HG02943 (cell line): ENCODE results near the gene LAIR2.
"Not testable (repeated sequence)": the region's sequence is repeated elsewhere in the genome, so short reads cannot be mapped to it uniquely, and the experiment has no call there.

Experiments
- ATAC-seq: cut with Tn5 transposase; IDR thresholded peaks from one replicate; pipeline ENCODE4 v1.9.1; 2021; ENCODE audit warnings: mild to moderate bottlenecking, low read depth, moderate library complexity; ENCODE audit not compliant: unreplicated experiment

The LAIR2 gene

GRCh38 chr19:54492568-54492967 is 10.1 kb upstream of the LAIR2 start:
- no peak for ATAC-seq

- not testable (repeated sequence) for ATAC-seq
These were observed 9.6 kb upstream of the LAIR2 start for GRCh38 chr19:54493056-54493455.

GRCh38 chr19:54493967-54494585 is 8.6 kb upstream of the LAIR2 start:
- no peak for ATAC-seq

GRCh38 chr19:54495284-54495683 is 7.3 kb upstream of the LAIR2 start:
- not testable (repeated sequence) for ATAC-seq

GRCh38 chr19:54497747-54498450 is 4.7 kb upstream of the LAIR2 start:
- not testable (repeated sequence) for ATAC-seq

- not testable (repeated sequence) for ATAC-seq
These were observed 4.2 kb upstream of the LAIR2 start for GRCh38 chr19:54498451-54498772.

GRCh38 chr19:54505542-54505941 is 2.9 kb downstream of the LAIR2 start:
- not testable (repeated sequence) for ATAC-seq

- no peak for ATAC-seq
These were observed 3.4 kb downstream of the LAIR2 start for GRCh38 chr19:54506079-54506478.

- not testable (repeated sequence) for ATAC-seq
These were observed 4.5 kb downstream of the LAIR2 start for GRCh38 chr19:54507038-54507717.

- no peak for ATAC-seq
These were observed 5.2 kb downstream of the LAIR2 start for GRCh38 chr19:54507824-54508223.

GRCh38 chr19:54508487-54508886 is 5.9 kb downstream of the LAIR2 start:
- ATAC-seq: not testable (repeated sequence)

GRCh38 chr19:54509200-54509940 is 6.7 kb downstream of the LAIR2 start:
- ATAC-seq: not testable (repeated sequence)

- ATAC-seq: no peak
These were observed 12.5 kb downstream of the LAIR2 start for GRCh38 chr19:54515156-54515555.

GRCh38 chr19:54517483-54517882 is 14.9 kb downstream of the LAIR2 start:
- ATAC-seq: no peak

- ATAC-seq: no peak
These were observed 16.2 kb downstream of the LAIR2 start for GRCh38 chr19:54518844-54519243.

- no peak for ATAC-seq
These were observed 18.6 kb downstream of the LAIR2 start for GRCh38 chr19:54521022-54521859.

GRCh38 chr19:54521860-54522513 is 19.4 kb downstream of the LAIR2 start:
- ATAC-seq: no peak

GRCh38 chr19:54523403-54523802 is 20.8 kb downstream of the LAIR2 start:
- no peak for ATAC-seq

GRCh38 chr19:54525636-54526035 is 23.0 kb downstream of the LAIR2 start:
- ATAC-seq: no peak

GRCh38 chr19:54526972-54527371 is 24.3 kb downstream of the LAIR2 start:
- no peak for ATAC-seq
